HepG2 (cell line): ENCODE results near the gene CCL19. TPM values are rescaled to one million over a fixed set of nuclear protein-coding genes. Genes with fewer than 3 reads are reported as not detected.

Experiments used
- AGO1 ChIP-seq: fragments of 200-400 bp; formaldehyde crosslinking; IDR thresholded peaks from 2 replicates; pipeline ENCODE4 v1.6.1; 2017; ENCODE audit warnings: mild to moderate bottlenecking, low read depth, low read length, moderate library complexity; ENCODE audit not compliant: poor library complexity, severe bottlenecking
- HNF4A ChIP-seq: sonication (generic); formaldehyde crosslinking; IDR thresholded peaks from 2 replicates; pipeline ENCODE4 v1.4.0; 2020; ENCODE audit warnings: missing genetic modification reagents
- HNF4G ChIP-seq, 2 experiments: sonication (generic) in 1 of 2; formaldehyde crosslinking in 1 of 2; IDR thresholded peaks; 2 replicates each; pipeline versions ENCODE4 v1.4.0 to v1.6.1; 2011 to 2020; ENCODE audit warnings: borderline replicate concordance in 2 of 2, low read depth in 2 of 2, mild to moderate bottlenecking in 2 of 2, low read length in 1 of 2, missing genetic modification reagents in 1 of 2, moderate library complexity in 1 of 2
- HOXA3 ChIP-seq: sonication (generic); formaldehyde crosslinking; IDR thresholded peaks from 2 replicates; pipeline ENCODE4 v1.5.0; 2020; ENCODE audit warnings: missing genetic modification reagents
- KAT8 ChIP-seq: IDR thresholded peaks from 2 replicates; pipeline ENCODE4 v1.6.1; 2016; ENCODE audit warnings: missing genetic modification reagents, missing compliant biosample characterization
- MAZ ChIP-seq, 2 experiments: sonication (generic) in 1 of 2; formaldehyde crosslinking in 1 of 2; IDR thresholded peaks; 2 replicates each; pipeline versions ENCODE4 v1.5.0 to v1.6.1; 2012 to 2020; ENCODE audit warnings: low read depth in 2 of 2, mild to moderate bottlenecking in 2 of 2, borderline replicate concordance in 1 of 2, improper control_type of control experiment in 1 of 2, low read length in 1 of 2, missing genetic modification reagents in 1 of 2, moderate library complexity in 1 of 2
- NCOA5 ChIP-seq: sonication (generic); formaldehyde crosslinking; IDR thresholded peaks from 2 replicates; pipeline ENCODE4 v1.4.0; 2020; ENCODE audit warnings: missing genetic modification reagents
- PHF21A ChIP-seq: sonication (generic); formaldehyde crosslinking; IDR thresholded peaks from 2 replicates; pipeline ENCODE4 v1.5.0; 2020; ENCODE audit warnings: mild to moderate bottlenecking, missing genetic modification reagents
- RARA ChIP-seq: IDR thresholded peaks from 2 replicates; pipeline ENCODE4 v1.6.1; 2016; ENCODE audit warnings: missing genetic modification reagents, missing compliant biosample characterization
- RFXANK ChIP-seq: IDR thresholded peaks from 2 replicates; pipeline ENCODE4 v1.6.1; 2016
- SALL1 ChIP-seq: sonication (generic); formaldehyde crosslinking; IDR thresholded peaks from 2 replicates; pipeline ENCODE4 v1.8.0; 2022; ENCODE audit warnings: mild to moderate bottlenecking, missing genetic modification reagents
- STAG1 ChIP-seq: sonication (generic); formaldehyde crosslinking; IDR thresholded peaks from 2 replicates; pipeline ENCODE4 v1.4.0; 2020; ENCODE audit warnings: missing genetic modification reagents
- TBL1XR1 ChIP-seq: fragments of 150-350 bp; IDR thresholded peaks from 2 replicates; pipeline ENCODE4 v1.6.1; 2014; ENCODE audit warnings: borderline replicate concordance, low read length; ENCODE audit not compliant: partially characterized antibody
- XRCC5 ChIP-seq: fragments of 200-400 bp; formaldehyde crosslinking; optimal IDR thresholded peaks from 2 replicates; pipeline ENCODE3; 2017; ENCODE audit warnings: mild to moderate bottlenecking, low read length
- ZBTB21 ChIP-seq: sonication (generic); formaldehyde crosslinking; IDR thresholded peaks from 2 replicates; pipeline ENCODE4 v1.4.0; 2020; ENCODE audit warnings: missing genetic modification reagents
- ZNF20 ChIP-seq: sonication (generic); formaldehyde crosslinking; IDR thresholded peaks from 2 replicates; pipeline ENCODE4 v1.4.0; 2020; ENCODE audit warnings: mild to moderate bottlenecking, moderate library complexity, missing genetic modification reagents
- ZNF225 ChIP-seq: sonication (generic); formaldehyde crosslinking; IDR thresholded peaks from 2 replicates; pipeline ENCODE4 v1.4.0; 2020; ENCODE audit warnings: mild to moderate bottlenecking, missing genetic modification reagents
- ZNF350 ChIP-seq: sonication (generic); formaldehyde crosslinking; IDR thresholded peaks from 2 replicates; pipeline ENCODE4 v1.4.0; 2020; ENCODE audit warnings: mild to moderate bottlenecking, low read depth, missing genetic modification reagents, borderline replicate concordance
- ZNF383 ChIP-seq: sonication (generic); formaldehyde crosslinking; IDR thresholded peaks from 2 replicates; pipeline ENCODE4 v1.4.0; 2020; ENCODE audit warnings: missing genetic modification reagents, mild to moderate bottlenecking, borderline replicate concordance
- ZNF558 ChIP-seq: sonication (generic); formaldehyde crosslinking; IDR thresholded peaks from 2 replicates; pipeline ENCODE4 v1.9.0; 2022; ENCODE audit warnings: mild to moderate bottlenecking, missing genetic modification reagents, borderline replicate concordance
- ZNF572 ChIP-seq: sonication (generic); formaldehyde crosslinking; IDR thresholded peaks from 2 replicates; pipeline ENCODE4 v1.5.1; 2020; ENCODE audit warnings: mild to moderate bottlenecking, missing genetic modification reagents
- polyA plus RNA-seq, 8 experiments: library from polyadenylated mRNA; depleted of rRNA in 3 of 8; stranded (reverse) in 7 of 8; unstranded in 1 of 8; fragments of >200 nt; fragmentation: Illumina TruSeq in 4 of 8; extraction: Trizol in 4 of 8; gene quantifications; 2 replicates each; pipeline versions ENCODE4 v1.2.1 to v1.2.3, GENCODE V29; 2011 to 2016; ENCODE audit warnings: low read depth in 4 of 8, missing spikeins in 1 of 8, mixed read lengths in 1 of 8; ENCODE audit not compliant: insufficient read depth in 1 of 8
- total RNA-seq, 5 experiments: library from RNA; depleted of rRNA; stranded (reverse); fragments of >200 nt; fragmentation: Illumina TruSeq; extraction: Trizol; gene quantifications; 2 replicates each; pipeline ENCODE4 v1.2.3, GENCODE V29; 2016; ENCODE audit warnings: low read depth in 1 of 5
- TF ChIP-seq, protein P1 (sequence below): IDR thresholded peaks from 2 replicates; pipeline ENCODE4 v1.6.1; 2016; ENCODE audit warnings: mild to moderate bottlenecking
- TF ChIP-seq, protein P2 (sequence below): sonication (generic); formaldehyde crosslinking; conservative IDR thresholded peaks from 2 replicates; pipeline ENCODE4 v1.8.1; 2023; ENCODE audit warnings: missing genetic modification reagents
- TF ChIP-seq, protein P3 (sequence below): sonication (generic); formaldehyde crosslinking; IDR thresholded peaks from 2 replicates; pipeline ENCODE4 v1.5.0; 2020; ENCODE audit warnings: mild to moderate bottlenecking, missing genetic modification reagents, moderate library complexity

Gene CCL19
- total and polyA plus RNA-seq, 2 of the 13 experiments (the other 11 are each of a cell fraction or from before 2014, with no cell fraction given), result not detected

DNA sequence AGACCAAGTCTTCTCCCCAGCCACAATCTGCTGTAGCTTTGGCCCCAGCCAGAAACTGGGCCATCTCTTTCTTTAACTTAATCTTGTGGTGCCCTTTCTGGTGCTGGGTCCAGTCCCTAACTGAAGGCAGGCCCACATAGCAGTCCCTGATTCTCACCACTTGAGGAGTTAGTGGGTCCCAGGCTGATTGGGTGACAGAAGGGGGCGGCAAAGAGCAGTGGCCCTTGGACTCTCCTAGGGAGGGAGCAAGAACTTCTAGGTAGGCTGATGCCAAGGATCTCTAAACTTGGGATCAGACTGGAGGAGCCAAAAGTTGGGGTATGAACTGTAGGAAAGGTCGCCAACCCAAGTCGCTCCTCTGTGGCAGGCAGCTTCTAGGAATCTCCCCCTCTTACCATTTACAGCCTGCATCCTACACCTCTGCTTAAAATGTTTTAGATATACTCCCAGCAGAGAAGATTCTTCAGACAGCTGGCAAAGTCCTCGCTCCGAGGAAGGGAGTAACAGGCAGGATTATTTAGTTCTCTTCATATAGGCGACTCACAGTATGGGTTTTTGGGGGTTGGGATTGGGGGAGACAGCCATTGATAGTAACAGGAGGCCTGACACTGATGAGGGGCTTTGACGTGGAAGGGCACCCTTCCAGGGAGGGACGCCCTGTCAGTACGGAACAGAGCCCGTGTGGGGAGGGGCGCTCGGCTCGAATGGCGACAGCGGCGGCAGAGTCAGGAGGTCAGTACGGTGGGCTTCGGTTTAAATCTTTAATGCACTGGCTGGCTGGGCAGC, 26.6 kb downstream of the CCL19 start (continued):
- TF ChIP-seq ZNF558 (CRISPR knock-in tag), result 0 out of 2 replicates have a peak, but pooled peaks have one; percentile 31
- peak; percentile 40; the same call in 1 of the 2 replicates for TF ChIP-seq SALL1 (CRISPR knock-in tag)
- no peak for TF ChIP-seq RFXANK (CRISPR knock-in tag)
- TF ChIP-seq ZNF572 (CRISPR knock-in tag), result no peak
- TF ChIP-seq HNF4A (CRISPR knock-in tag), result peak; percentile 81
- no peak for TF ChIP-seq ZNF350 (CRISPR knock-in tag)
- TF ChIP-seq HOXA3 (CRISPR knock-in tag), result peak; percentile 12; the same call in 1 of the 2 replicates
- TF ChIP-seq, protein P1, sequence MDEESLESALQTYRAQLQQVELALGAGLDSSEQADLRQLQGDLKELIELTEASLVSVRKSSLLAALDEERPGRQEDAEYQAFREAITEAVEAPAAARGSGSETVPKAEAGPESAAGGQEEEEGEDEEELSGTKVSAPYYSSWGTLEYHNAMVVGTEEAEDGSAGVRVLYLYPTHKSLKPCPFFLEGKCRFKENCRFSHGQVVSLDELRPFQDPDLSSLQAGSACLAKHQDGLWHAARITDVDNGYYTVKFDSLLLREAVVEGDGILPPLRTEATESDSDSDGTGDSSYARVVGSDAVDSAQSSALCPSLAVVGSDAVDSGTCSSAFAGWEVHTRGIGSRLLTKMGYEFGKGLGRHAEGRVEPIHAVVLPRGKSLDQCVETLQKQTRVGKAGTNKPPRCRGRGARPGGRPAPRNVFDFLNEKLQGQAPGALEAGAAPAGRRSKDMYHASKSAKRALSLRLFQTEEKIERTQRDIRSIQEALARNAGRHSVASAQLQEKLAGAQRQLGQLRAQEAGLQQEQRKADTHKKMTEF (CRISPR knock-in tag), result no peak
- TF ChIP-seq, protein P2, sequence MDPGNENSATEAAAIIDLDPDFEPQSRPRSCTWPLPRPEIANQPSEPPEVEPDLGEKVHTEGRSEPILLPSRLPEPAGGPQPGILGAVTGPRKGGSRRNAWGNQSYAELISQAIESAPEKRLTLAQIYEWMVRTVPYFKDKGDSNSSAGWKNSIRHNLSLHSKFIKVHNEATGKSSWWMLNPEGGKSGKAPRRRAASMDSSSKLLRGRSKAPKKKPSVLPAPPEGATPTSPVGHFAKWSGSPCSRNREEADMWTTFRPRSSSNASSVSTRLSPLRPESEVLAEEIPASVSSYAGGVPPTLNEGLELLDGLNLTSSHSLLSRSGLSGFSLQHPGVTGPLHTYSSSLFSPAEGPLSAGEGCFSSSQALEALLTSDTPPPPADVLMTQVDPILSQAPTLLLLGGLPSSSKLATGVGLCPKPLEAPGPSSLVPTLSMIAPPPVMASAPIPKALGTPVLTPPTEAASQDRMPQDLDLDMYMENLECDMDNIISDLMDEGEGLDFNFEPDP (CRISPR knock-in tag), result 0 out of 2 replicates have a peak, but pooled peaks have one; percentile 79
- TF ChIP-seq STAG1 (CRISPR knock-in tag), result peak; percentile 30; the same call in 1 of the 2 replicates
- no peak for TF ChIP-seq ZNF20 (CRISPR knock-in tag)
- no peak for TF ChIP-seq ZNF383
- TF ChIP-seq, protein P3, sequence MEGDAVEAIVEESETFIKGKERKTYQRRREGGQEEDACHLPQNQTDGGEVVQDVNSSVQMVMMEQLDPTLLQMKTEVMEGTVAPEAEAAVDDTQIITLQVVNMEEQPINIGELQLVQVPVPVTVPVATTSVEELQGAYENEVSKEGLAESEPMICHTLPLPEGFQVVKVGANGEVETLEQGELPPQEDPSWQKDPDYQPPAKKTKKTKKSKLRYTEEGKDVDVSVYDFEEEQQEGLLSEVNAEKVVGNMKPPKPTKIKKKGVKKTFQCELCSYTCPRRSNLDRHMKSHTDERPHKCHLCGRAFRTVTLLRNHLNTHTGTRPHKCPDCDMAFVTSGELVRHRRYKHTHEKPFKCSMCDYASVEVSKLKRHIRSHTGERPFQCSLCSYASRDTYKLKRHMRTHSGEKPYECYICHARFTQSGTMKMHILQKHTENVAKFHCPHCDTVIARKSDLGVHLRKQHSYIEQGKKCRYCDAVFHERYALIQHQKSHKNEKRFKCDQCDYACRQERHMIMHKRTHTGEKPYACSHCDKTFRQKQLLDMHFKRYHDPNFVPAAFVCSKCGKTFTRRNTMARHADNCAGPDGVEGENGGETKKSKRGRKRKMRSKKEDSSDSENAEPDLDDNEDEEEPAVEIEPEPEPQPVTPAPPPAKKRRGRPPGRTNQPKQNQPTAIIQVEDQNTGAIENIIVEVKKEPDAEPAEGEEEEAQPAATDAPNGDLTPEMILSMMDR, result peak; percentile 79
- TF ChIP-seq XRCC5, result peak; percentile 94
- no peak for TF ChIP-seq NCOA5 (CRISPR knock-in tag)
- TF ChIP-seq HNF4G (IDR thresholded peaks at IDR 0.05; ENCODE audit: borderline replicate concordance, low read depth, low read length), result peak; percentile 73
- TF ChIP-seq HNF4G (CRISPR knock-in tag; IDR thresholded peaks at IDR 0.05; ENCODE audit: borderline replicate concordance, low read depth), result no peak
- TF ChIP-seq ZNF225 (CRISPR knock-in tag), result no peak
- peak; percentile 32; the same call in 1 of the 2 replicates for TF ChIP-seq MAZ (IDR thresholded peaks at IDR 0.05; ENCODE audit: borderline replicate concordance, low read depth, low read length)
- TF ChIP-seq MAZ (CRISPR knock-in tag; IDR thresholded peaks at IDR 0.05; ENCODE audit: low read depth), result no peak
- TF ChIP-seq AGO1, result no peak
- no peak for TF ChIP-seq ZBTB21
- TF ChIP-seq KAT8 (CRISPR knock-in tag), result no peak
- no peak for TF ChIP-seq TBL1XR1
- no peak for TF ChIP-seq RARA
- TF ChIP-seq PHF21A, result no peak
